K562 (cell line): ENCODE measurements around the gene TBCCD1. TPM values are rescaled to one million over a fixed set of nuclear protein-coding genes. Genes with fewer than 3 reads are reported as not detected.

Experiments
- ELF1 ChIP-seq: fragments of 200-800 bp; sonication (Bioruptor generic); IDR thresholded peaks from 2 replicates; pipeline ENCODE4 v1.6.1; 2016; ENCODE audit warnings: missing genetic modification characterization, missing compliant biosample characterization
- ESRRB ChIP-seq: fragments of 250-450 bp; sonication (Bioruptor Pico); IDR thresholded peaks from 2 replicates; pipeline ENCODE4 v1.5.0; 2020; ENCODE audit warnings: mild to moderate bottlenecking, moderate library complexity, borderline replicate concordance
- ETS2 ChIP-seq: IDR thresholded peaks from 2 replicates; pipeline ENCODE4 v1.6.1; 2016; ENCODE audit warnings: borderline replicate concordance, missing genetic modification characterization, mild to moderate bottlenecking, moderate library complexity, missing compliant biosample characterization; ENCODE audit not compliant: poor library complexity, severe bottlenecking
- JUN ChIP-seq, 2 experiments: sonication (generic) in 1 of 2; formaldehyde crosslinking in 1 of 2; IDR thresholded peaks; 2 replicates each; pipeline versions ENCODE4 v1.6.1 to v1.8.0; 2012 to 2022; ENCODE audit warnings: borderline replicate concordance in 2 of 2, mild to moderate bottlenecking in 2 of 2, improper control_type of control experiment in 1 of 2, low read depth in 1 of 2, low read length in 1 of 2, missing genetic modification reagents in 1 of 2
- KDM4B ChIP-seq, 2 experiments: fragments of 450-650 bp in 1 of 2; sonication (generic) in 1 of 2; IDR thresholded peaks; 2 replicates each; pipeline ENCODE4 v1.6.1; 2016 to 2017; ENCODE audit warnings: borderline replicate concordance in 2 of 2, antibody characterized with exemption in 1 of 2, low read depth in 1 of 2, mild to moderate bottlenecking in 1 of 2
- MXI1 ChIP-seq: IDR thresholded peaks from 2 replicates; pipeline ENCODE4 v1.6.1; 2011; ENCODE audit warnings: low read depth, mild to moderate bottlenecking, improper control_type of control experiment, low read length
- POLR2G ChIP-seq: fragments of 200-400 bp; formaldehyde crosslinking; IDR thresholded peaks from 2 replicates; pipeline ENCODE4 v1.6.1; 2017; ENCODE audit warnings: low read depth, mild to moderate bottlenecking, antibody characterized with exemption, low read length, moderate library complexity
- POU5F1 ChIP-seq: fragments of 150-350 bp; IDR thresholded peaks from 2 replicates; pipeline ENCODE4 v1.6.1; 2014; ENCODE audit warnings: borderline replicate concordance, low read length, low read depth, mild to moderate bottlenecking; ENCODE audit not compliant: partially characterized antibody
- RUNX1 ChIP-seq: sonication (generic); IDR thresholded peaks from 2 replicates; pipeline ENCODE4 v1.6.1; 2016; ENCODE audit warnings: antibody characterized with exemption, low read depth
- TBP ChIP-seq: optimal IDR thresholded peaks from 2 replicates; pipeline ENCODE3; 2011; ENCODE audit warnings: low read depth, low read length, improper control_type of control experiment
- ZNF184 ChIP-seq: sonication (generic); formaldehyde crosslinking; IDR thresholded peaks from 2 replicates; pipeline ENCODE4 v1.5.0; 2020; ENCODE audit warnings: missing genetic modification reagents
- ZNF347 ChIP-seq: fragments of 450-650 bp; formaldehyde crosslinking; IDR thresholded peaks from 2 replicates; pipeline ENCODE4 v1.4.0; 2020; ENCODE audit warnings: low read depth, mild to moderate bottlenecking, moderate library complexity
- ZNF583 ChIP-seq: fragments of 250-450 bp; sonication (Bioruptor Pico); IDR thresholded peaks from 2 replicates; pipeline ENCODE4 v1.4.0; 2020
- polyA plus RNA-seq, 8 experiments: library from polyadenylated mRNA; depleted of rRNA in 4 of 8; stranded (reverse) in 5 of 8; unstranded in 3 of 8; fragments of >200 nt; fragmentation: Nextera tagmentation in 2 of 8; fragmentation: Illumina TruSeq in 1 of 8; extraction: Ambion mirVana in 2 of 8; extraction: Trizol in 1 of 8; gene quantifications; 2 replicates each; pipeline versions ENCODE4 v1.2.1 to v1.2.3, GENCODE V29; 2011 to 2014; ENCODE audit warnings: inconsistent platforms in 1 of 8, missing spikeins in 1 of 8
- total RNA-seq, 7 experiments: library from RNA; depleted of rRNA in 6 of 7; stranded (reverse); fragments of >200 nt in 6 of 7; fragmentation: Illumina TruSeq in 2 of 7; extraction: Trizol in 2 of 7; gene quantifications; 2 replicates each; pipeline versions ENCODE4 v1.2.1 to v1.2.3, GENCODE V29; 2011 to 2021; ENCODE audit warnings: low replicate concordance in 1 of 7
- TF ChIP-seq, protein P1 (sequence below): fragments of 250-450 bp; sonication (Bioruptor Pico); IDR thresholded peaks from 2 replicates; pipeline ENCODE4 v1.5.0; 2021
- TF ChIP-seq, protein P2 (sequence below): sonication (generic); formaldehyde crosslinking; IDR thresholded peaks from 2 replicates; pipeline ENCODE4 v1.8.1; 2022; ENCODE audit warnings: missing genetic modification reagents
- TF ChIP-seq, protein P3 (sequence below), 2 experiments: fragments of 200-800 bp in 1 of 2; sonication (Bioruptor generic) in 1 of 2; sonication (generic) in 1 of 2; formaldehyde crosslinking in 1 of 2; IDR thresholded peaks in 1 of 2; conservative IDR thresholded peaks in 1 of 2; 2 replicates each; pipeline versions ENCODE4 v1.5.0 to v1.6.1; 2016 to 2020; ENCODE audit warnings: missing compliant biosample characterization in 1 of 2, missing genetic modification characterization in 1 of 2, missing genetic modification reagents in 1 of 2
- TF ChIP-seq, protein P4 (sequence below): fragments of 200-800 bp; sonication (Bioruptor generic); IDR thresholded peaks from 2 replicates; pipeline ENCODE4 v1.6.1; 2017; ENCODE audit warnings: missing genetic modification characterization, missing compliant biosample characterization
- TF ChIP-seq, protein P5 (sequence below), 2 experiments: fragments of 450-650 bp; conservative IDR thresholded peaks; 2 replicates each; pipeline ENCODE4 v1.6.1; 2017; ENCODE audit warnings: mild to moderate bottlenecking in 2 of 2, moderate library complexity in 2 of 2

TBCCD1 gene
- total and polyA plus RNA-seq, 9 of the 15 experiments (the other 6 are each of a cell fraction or from before 2014, with no cell fraction given): 17.7 to 31.1 (median 21.2) TPM

DNA sequence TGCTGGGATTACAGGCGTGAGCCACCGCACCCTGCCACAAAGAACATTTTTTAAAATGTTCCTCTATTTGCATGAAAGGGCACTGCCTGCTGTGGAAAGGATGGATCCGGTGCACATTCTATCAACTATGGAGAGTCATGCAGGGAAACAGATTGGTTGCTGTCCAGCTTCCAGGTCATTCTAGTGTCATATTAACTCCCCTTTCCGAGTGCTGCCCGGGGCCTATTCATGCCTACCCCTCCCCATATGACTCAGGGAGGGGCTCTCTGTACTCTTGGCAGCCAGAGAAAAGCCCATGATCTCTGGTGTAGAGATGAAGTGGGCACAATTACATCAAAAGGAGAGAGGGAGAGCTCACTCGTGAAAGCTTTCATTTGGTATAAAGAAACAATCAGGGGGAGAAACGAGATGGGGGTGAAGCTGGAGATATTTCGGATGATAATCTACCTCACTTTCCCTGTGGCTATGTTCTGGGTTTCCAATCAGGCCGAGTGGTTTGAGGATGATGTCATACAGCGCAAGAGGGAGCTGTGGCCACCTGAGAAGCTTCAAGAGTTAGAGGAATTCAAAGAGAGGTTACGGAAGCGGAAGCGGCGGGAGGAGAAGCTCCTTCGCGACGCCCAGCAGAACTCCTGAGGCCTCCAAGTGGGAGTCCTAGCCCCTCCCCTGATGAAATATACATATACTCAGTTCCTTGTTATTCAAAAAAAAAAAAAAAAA is 29.6 kb upstream of the TBCCD1 start (continued):
- TF ChIP-seq POU5F1: no peak
- no peak for TF ChIP-seq POLR2G
- TF ChIP-seq ZNF184: no peak
- no peak for TF ChIP-seq ZNF583 (CRISPR knock-in tag)
- TF ChIP-seq, protein P1, sequence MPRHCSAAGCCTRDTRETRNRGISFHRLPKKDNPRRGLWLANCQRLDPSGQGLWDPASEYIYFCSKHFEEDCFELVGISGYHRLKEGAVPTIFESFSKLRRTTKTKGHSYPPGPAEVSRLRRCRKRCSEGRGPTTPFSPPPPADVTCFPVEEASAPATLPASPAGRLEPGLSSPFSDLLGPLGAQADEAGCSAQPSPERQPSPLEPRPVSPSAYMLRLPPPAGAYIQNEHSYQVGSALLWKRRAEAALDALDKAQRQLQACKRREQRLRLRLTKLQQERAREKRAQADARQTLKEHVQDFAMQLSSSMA: no peak
- TF ChIP-seq MXI1: no peak
- TF ChIP-seq, protein P2, sequence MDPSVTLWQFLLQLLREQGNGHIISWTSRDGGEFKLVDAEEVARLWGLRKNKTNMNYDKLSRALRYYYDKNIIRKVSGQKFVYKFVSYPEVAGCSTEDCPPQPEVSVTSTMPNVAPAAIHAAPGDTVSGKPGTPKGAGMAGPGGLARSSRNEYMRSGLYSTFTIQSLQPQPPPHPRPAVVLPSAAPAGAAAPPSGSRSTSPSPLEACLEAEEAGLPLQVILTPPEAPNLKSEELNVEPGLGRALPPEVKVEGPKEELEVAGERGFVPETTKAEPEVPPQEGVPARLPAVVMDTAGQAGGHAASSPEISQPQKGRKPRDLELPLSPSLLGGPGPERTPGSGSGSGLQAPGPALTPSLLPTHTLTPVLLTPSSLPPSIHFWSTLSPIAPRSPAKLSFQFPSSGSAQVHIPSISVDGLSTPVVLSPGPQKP: no peak
- TF ChIP-seq JUN (IDR thresholded peaks at IDR 0.05; ENCODE audit: borderline replicate concordance, low read depth, low read length): peak; percentile 62; the same call in 1 of the 2 replicates
- TF ChIP-seq JUN (CRISPR knock-in tag; IDR thresholded peaks at IDR 0.05; ENCODE audit: borderline replicate concordance): no peak
- TF ChIP-seq ELF1 (tag): peak; percentile 45; the same call in 1 of the 2 replicates
- TF ChIP-seq TBP: no peak
- TF ChIP-seq RUNX1: no peak
- TF ChIP-seq ETS2: no peak
- no peak for TF ChIP-seq KDM4B (IDR thresholded peaks at IDR 0.05; ENCODE audit: borderline replicate concordance in 2 of 2, low read depth in 1 of 2)
- TF ChIP-seq, protein P3, sequence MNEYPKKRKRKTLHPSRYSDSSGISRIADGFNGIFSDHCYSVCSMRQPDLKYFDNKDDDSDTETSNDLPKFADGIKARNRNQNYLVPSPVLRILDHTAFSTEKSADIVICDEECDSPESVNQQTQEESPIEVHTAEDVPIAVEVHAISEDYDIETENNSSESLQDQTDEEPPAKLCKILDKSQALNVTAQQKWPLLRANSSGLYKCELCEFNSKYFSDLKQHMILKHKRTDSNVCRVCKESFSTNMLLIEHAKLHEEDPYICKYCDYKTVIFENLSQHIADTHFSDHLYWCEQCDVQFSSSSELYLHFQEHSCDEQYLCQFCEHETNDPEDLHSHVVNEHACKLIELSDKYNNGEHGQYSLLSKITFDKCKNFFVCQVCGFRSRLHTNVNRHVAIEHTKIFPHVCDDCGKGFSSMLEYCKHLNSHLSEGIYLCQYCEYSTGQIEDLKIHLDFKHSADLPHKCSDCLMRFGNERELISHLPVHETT (CRISPR knock-in tag; conservative IDR thresholded peaks at IDR 0.05 in 1 of 2, IDR thresholded peaks at IDR 0.05 in 1 of 2): no peak
- TF ChIP-seq ESRRB (CRISPR knock-in tag): no peak
- TF ChIP-seq ZNF347 (CRISPR knock-in tag): no peak
- TF ChIP-seq, protein P4, sequence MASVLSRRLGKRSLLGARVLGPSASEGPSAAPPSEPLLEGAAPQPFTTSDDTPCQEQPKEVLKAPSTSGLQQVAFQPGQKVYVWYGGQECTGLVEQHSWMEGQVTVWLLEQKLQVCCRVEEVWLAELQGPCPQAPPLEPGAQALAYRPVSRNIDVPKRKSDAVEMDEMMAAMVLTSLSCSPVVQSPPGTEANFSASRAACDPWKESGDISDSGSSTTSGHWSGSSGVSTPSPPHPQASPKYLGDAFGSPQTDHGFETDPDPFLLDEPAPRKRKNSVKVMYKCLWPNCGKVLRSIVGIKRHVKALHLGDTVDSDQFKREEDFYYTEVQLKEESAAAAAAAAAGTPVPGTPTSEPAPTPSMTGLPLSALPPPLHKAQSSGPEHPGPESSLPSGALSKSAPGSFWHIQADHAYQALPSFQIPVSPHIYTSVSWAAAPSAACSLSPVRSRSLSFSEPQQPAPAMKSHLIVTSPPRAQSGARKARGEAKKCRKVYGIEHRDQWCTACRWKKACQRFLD (CRISPR knock-in tag): peak; percentile 46; the same call in 1 of the 2 replicates
- TF ChIP-seq, protein P5, sequence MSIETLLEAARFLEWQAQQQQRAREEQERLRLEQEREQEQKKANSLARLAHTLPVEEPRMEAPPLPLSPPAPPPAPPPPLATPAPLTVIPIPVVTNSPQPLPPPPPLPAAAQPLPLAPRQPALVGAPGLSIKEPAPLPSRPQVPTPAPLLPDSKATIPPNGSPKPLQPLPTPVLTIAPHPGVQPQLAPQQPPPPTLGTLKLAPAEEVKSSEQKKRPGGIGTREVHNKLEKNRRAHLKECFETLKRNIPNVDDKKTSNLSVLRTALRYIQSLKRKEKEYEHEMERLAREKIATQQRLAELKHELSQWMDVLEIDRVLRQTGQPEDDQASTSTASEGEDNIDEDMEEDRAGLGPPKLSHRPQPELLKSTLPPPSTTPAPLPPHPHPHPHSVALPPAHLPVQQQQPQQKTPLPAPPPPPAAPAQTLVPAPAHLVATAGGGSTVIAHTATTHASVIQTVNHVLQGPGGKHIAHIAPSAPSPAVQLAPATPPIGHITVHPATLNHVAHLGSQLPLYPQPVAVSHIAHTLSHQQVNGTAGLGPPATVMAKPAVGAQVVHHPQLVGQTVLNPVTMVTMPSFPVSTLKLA (conservative IDR thresholded peaks at IDR 0.05): no peak
